Tibial artery (tissue), 4 donors: ENCODE results near the gene DEUP1.

Source experiments
- DNase-seq, 2 donors: peaks; one replicate each; pipeline ENCODE4 v3.0.0-alpha.2; 2019
- H3K27ac ChIP-seq, 2 donors: fragments of 200-600 bp; sonication (generic) in 1 of 2; 1 replicate in 1 of 2; 2 replicates in 1 of 2; pipeline ENCODE4 v1.5.1; 2018 to 2019; ENCODE audit warnings: mild to moderate bottlenecking in 1 of 2
- H3K27me3 ChIP-seq, 2 donors: fragments of 200-600 bp; sonication (generic) in 1 of 2; one replicate each; pipeline versions ENCODE4 v1.5.1 to v1.6.0; 2016 to 2019
- H3K36me3 ChIP-seq, 3 donors: fragments of 200-600 bp; sonication (generic) in 2 of 3; one replicate each; pipeline ENCODE4 v1.5.1; 2016 to 2019; ENCODE audit warnings: mild to moderate bottlenecking in 2 of 3
- H3K4me1 ChIP-seq, 4 donors: fragments of 200-600 bp; sonication (generic) in 2 of 4; 1 replicate in 3 of 4; 2 replicates in 1 of 4; pipeline ENCODE4 v1.5.1; 2016 to 2019
- H3K4me3 ChIP-seq, 2 donors: fragments of 200-600 bp; sonication (generic) in 1 of 2; 1 replicate in 1 of 2; 2 replicates in 1 of 2; pipeline ENCODE4 v1.5.1; 2018 to 2019; ENCODE audit warnings: mild to moderate bottlenecking in 2 of 2
- H3K9me3 ChIP-seq, 3 donors: fragments of 200-600 bp; sonication (generic) in 1 of 3; one replicate each; pipeline ENCODE4 v1.5.1; 2016 to 2019
- intact Hi-C: fragments of 100-400 bp; cut with DNase I; formaldehyde crosslinking; loops from one replicate; pipeline ENCODE4 v1.15.0; 2023; ENCODE audit warnings: low total_unique reads
- TF ChIP-seq, protein P1 (sequence below), 2 experiments: fragments of 200-600 bp in 1 of 2; fragments of 450-650 bp in 1 of 2; IDR thresholded peaks; one replicate each; pipeline ENCODE4 v1.5.1; 2017 to 2019; ENCODE audit warnings: antibody characterized with exemption in 2 of 2, mild to moderate bottlenecking in 1 of 2, moderate library complexity in 1 of 2

Gene DEUP1

DNA sequence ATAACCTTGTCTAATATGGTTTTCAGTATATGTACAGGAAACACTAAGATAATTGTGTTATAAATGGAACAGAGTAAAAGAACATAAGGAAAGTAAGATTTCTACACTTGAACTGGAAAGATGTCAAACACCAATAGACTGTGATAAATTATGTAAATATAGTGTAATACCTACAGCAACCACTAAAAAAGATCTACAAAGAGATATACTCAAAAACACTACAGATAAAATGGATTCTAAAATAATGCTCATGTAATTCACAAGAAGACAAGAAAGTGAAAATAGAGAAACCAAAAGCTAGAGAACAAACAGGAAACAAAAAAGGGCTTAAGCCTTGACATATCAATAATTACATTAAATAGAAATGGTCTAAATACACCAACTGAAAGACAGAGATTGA lies 30.9 kb downstream of the DEUP1 start:
- no peak for DNase-seq
- TF ChIP-seq, protein P1, sequence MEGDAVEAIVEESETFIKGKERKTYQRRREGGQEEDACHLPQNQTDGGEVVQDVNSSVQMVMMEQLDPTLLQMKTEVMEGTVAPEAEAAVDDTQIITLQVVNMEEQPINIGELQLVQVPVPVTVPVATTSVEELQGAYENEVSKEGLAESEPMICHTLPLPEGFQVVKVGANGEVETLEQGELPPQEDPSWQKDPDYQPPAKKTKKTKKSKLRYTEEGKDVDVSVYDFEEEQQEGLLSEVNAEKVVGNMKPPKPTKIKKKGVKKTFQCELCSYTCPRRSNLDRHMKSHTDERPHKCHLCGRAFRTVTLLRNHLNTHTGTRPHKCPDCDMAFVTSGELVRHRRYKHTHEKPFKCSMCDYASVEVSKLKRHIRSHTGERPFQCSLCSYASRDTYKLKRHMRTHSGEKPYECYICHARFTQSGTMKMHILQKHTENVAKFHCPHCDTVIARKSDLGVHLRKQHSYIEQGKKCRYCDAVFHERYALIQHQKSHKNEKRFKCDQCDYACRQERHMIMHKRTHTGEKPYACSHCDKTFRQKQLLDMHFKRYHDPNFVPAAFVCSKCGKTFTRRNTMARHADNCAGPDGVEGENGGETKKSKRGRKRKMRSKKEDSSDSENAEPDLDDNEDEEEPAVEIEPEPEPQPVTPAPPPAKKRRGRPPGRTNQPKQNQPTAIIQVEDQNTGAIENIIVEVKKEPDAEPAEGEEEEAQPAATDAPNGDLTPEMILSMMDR (IDR thresholded peaks at IDR 0.05), result no peak
- H3K9me3 ChIP-seq, result no peaks in the 10 kb centered on the region
- H3K4me1 ChIP-seq, result no peaks in the 10 kb centered on the region
- no peaks in the 10 kb centered on the region for H3K27me3 ChIP-seq
- H3K4me3 ChIP-seq, result no peak overlapping the region
- H3K36me3 ChIP-seq, result no peaks in the 10 kb centered on the region
- intact Hi-C loops, result no loop called here
- no peak overlapping the region for H3K27ac ChIP-seq

DNA sequence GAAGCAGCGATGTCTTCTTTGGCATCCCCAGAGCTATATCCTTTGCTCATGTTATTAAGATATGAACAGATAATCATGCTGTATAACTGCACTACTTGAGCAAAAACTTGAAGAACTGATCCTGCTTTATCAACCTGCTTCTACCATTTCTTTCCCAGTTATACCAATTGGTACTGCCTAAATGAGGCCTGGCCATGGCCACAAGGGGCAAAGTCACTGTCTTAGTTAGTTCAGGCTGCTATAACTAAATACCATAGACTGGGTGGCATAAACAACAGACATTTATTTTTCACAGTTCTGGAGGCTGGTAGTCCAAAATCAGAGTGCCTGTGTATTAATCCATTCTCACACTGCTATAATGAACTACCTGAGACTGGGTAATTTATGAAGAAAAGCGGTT lies 37.5 kb downstream of the DEUP1 start:
- intact Hi-C loops, result no loop called here
- Histone ChIP-seq H3K9me3 (no peaks in the 10 kb centered on the region), H3K27ac (no peak overlapping the region), H3K36me3 (no peaks in the 10 kb centered on the region), H3K4me1 (no peaks in the 10 kb centered on the region), H3K4me3 (no peak overlapping the region), H3K27me3 (no peaks in the 10 kb centered on the region)
- no peak for DNase-seq
- TF ChIP-seq, protein P1 (IDR thresholded peaks at IDR 0.05), result no peak

DNA sequence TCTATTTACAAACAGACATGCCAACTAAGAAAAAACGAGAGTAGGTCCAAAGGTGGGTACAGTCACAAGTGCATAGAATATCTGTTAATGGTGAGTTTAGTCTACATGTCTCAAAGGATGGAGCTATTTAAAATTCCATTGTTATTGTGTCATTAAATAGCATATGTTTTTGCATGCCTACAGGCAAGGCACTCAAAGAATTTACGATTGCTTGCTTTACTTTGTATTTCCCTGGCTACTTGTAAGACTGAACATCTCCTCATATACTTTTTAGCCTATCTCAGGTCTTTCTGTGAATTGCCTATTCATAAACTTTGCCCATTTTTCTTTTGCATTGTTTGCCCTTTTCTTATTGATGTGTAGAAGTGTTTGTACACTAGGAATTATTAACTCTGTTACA lies 39.7 kb downstream of the DEUP1 start:
- Histone ChIP-seq H3K4me3 (no peak overlapping the region), H3K27me3 (no peaks in the 10 kb centered on the region), H3K9me3 (no peaks in the 10 kb centered on the region), H3K27ac (no peak overlapping the region), H3K4me1 (no peaks in the 10 kb centered on the region), H3K36me3 (no peaks in the 10 kb centered on the region)
- intact Hi-C loops, result no loop called here
- TF ChIP-seq, protein P1 (IDR thresholded peaks at IDR 0.05), result no peak
- DNase-seq, result no peak

DNA sequence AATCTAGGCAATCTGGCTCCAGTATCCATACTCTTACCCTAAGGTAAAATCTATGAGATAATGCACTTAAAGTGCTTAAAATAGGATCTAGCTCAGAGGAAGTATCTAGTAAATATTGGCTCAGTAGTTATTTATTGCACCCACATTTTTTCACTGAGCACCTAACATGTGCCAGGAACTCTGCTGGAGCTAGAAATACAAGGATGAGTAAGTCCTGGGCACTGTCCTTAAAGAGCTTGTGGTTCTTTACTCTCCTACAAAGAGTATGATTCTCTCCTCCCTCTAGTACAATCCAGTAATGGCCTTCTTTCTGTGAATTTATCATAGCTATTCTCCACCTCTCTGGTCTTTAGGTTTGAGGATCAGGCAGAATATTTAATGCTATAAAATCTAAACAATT lies 59.2 kb downstream of the DEUP1 start:
- no peaks in the 10 kb centered on the region for H3K9me3 ChIP-seq
- no peaks in the 10 kb centered on the region for H3K36me3 ChIP-seq
- TF ChIP-seq, protein P1 (IDR thresholded peaks at IDR 0.05), result no peak
- no peak overlapping the region for H3K27ac ChIP-seq
- DNase-seq, result no peak
- intact Hi-C loops, result no loop called here
- H3K4me1 ChIP-seq, result no peaks in the 10 kb centered on the region
- H3K27me3 ChIP-seq, result no peaks in the 10 kb centered on the region
- no peak overlapping the region for H3K4me3 ChIP-seq

DNA sequence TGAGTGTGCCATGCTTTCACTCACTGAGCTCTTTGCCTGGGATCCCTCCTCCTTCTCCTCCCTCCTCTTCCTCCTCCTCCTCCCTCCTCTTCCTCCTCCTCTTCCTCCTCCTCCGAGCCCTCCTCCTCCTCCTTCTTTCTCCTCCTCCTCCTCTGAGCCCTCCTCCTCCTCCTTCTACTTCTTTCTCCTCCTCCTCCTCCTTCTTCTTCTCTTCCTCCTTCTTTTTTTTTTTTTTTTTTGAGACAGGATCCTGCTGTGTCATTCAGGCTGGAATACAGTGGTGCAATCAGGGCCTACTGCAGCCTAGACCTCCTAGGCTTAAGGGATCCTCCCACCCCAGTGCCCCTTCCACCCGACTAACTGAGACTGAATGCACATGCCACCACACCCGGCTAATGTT lies 62.3 kb downstream of the DEUP1 start:
- H3K27me3 ChIP-seq, result no peaks in the 10 kb centered on the region
- no peak for DNase-seq
- H3K4me3 ChIP-seq, result no peak overlapping the region
- TF ChIP-seq, protein P1 (IDR thresholded peaks at IDR 0.05), result no peak
- H3K9me3 ChIP-seq, result no peaks in the 10 kb centered on the region
- H3K4me1 ChIP-seq, result no peaks in the 10 kb centered on the region
- intact Hi-C loops, result no loop called here
- H3K27ac ChIP-seq, result no peak overlapping the region
- no peaks in the 10 kb centered on the region for H3K36me3 ChIP-seq

DNA sequence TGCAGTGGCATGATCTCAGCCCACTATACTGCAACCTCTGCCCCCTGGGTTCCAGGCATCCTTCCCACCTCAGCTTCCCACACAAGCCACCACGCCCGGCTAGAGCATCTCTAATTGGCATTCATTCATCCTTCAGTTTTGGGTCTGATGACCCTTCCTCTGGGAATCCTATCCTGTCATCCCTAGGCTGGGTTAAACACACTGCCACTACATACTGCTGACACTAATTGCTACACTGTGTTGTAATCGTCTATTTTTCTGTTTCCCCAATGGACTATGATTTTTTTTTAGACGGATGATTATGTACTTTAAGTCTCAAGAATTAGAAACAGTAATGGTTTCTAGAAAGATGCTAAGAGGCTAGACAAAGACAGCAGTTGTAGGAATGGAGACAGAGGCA lies 62.8 kb downstream of the DEUP1 start:
- Histone ChIP-seq H3K9me3 (no peaks in the 10 kb centered on the region), H3K27me3 (no peaks in the 10 kb centered on the region), H3K36me3 (no peaks in the 10 kb centered on the region), H3K4me3 (no peak overlapping the region), H3K27ac (no peak overlapping the region), H3K4me1 (no peaks in the 10 kb centered on the region)
- TF ChIP-seq, protein P1 (IDR thresholded peaks at IDR 0.05), result no peak
- intact Hi-C loops, result no loop called here
- no peak for DNase-seq
